Measurements from ENCODE around the gene RGP1. TPM values are rescaled to one million over a fixed set of nuclear protein-coding genes. Genes with fewer than 3 reads are reported as not detected.

Gene RGP1
- total RNA-seq, 2 donors from 2014 or later: 19.4 to 30.3 TPM

DNA sequence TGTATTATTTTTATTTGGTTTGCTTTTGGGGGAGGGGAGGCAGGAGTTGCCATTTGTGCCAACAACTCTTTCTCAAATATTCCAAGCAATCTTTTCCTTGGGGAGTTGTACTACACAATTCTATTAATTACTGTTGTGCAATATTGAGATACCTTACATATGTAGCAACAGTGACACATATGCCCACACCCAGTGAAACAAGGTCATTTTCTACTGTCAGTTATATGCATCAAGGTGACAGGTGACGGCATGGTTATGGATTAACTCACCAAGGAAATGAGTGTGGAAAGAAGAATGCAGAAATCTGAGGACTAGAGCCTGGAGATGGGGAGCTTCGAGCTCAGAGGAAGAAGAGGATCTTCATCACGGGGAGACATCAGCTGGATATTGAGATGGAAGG lies 22.9 kb downstream of the RGP1 start:
- Histone ChIP-seq H3K27ac (peak overlapping the region; percentile 22 to 36), H3K4me3 (no peak overlapping the region), H3K9me3 (no peaks in the 10 kb centered on the region), H3K4me1 (replicated peaks) (peaks cover 21% of the 10 kb centered on the region), H3K36me3 (no peaks in the 10 kb centered on the region), H3K27me3 (replicated peaks; ENCODE audit: insufficient read depth) (no peaks in the 10 kb centered on the region)
- no peak for DNase-seq (ENCODE audit: low spot score)
- intact Hi-C loops (cut with DNase I): no loop called here
- TF ChIP-seq POLR2AphosphoS5 (IDR thresholded peaks at IDR 0.05): no peak
- TF ChIP-seq, protein P1, sequence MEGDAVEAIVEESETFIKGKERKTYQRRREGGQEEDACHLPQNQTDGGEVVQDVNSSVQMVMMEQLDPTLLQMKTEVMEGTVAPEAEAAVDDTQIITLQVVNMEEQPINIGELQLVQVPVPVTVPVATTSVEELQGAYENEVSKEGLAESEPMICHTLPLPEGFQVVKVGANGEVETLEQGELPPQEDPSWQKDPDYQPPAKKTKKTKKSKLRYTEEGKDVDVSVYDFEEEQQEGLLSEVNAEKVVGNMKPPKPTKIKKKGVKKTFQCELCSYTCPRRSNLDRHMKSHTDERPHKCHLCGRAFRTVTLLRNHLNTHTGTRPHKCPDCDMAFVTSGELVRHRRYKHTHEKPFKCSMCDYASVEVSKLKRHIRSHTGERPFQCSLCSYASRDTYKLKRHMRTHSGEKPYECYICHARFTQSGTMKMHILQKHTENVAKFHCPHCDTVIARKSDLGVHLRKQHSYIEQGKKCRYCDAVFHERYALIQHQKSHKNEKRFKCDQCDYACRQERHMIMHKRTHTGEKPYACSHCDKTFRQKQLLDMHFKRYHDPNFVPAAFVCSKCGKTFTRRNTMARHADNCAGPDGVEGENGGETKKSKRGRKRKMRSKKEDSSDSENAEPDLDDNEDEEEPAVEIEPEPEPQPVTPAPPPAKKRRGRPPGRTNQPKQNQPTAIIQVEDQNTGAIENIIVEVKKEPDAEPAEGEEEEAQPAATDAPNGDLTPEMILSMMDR (IDR thresholded peaks at IDR 0.05): no peak
- no peak for TF ChIP-seq POLR2A (IDR thresholded peaks at IDR 0.05)
- 58% methylated on average over 3 of the region's 3 CpGs for WGBS

DNA sequence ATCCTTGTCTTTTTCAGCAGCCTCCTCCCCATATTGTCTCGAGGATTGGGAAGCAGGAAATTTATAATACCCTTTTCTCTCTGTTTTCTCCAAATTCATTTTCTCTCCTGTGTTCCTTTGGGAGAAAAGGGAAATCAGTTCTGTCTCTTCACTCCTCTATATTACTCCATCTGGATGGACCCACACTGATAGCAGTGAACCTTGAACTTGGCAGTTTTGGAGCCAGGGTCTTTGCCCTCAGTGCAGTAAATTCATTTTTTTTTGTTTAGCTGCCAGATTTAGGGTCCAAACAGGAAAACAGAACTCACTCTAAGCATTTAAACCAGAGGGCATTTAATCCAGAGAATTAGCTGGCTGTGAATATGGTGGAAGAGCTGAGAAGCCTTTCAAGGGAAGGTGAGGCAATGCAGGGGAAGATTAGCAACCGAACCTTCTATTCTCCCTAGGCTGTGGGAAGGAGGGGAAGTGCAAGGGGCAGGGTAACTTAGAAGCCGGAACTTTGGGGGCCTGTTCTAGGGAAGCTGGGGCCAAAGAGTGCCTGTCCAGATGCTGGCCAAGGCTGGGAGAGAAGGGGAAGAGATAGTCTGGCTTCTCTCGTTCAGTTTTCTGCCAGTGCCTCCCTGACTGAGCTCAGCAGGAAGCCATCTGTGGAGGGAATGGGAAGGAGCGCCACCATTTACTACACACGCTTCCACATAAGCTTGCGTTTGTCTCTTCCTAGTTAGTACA lies 26.0 kb downstream of the RGP1 start:
- H3K4me1 ChIP-seq (replicated peaks): peaks cover 21% of the 10 kb centered on the region
- intact Hi-C loops (cut with DNase I): no loop called here
- H3K36me3 ChIP-seq: no peaks in the 10 kb centered on the region
- 81% methylated on average over 7 of the region's 7 CpGs for WGBS
- no peak overlapping the region for H3K27ac ChIP-seq
- no peaks in the 10 kb centered on the region for H3K27me3 ChIP-seq (replicated peaks; ENCODE audit: insufficient read depth)
- TF ChIP-seq POLR2AphosphoS5 (IDR thresholded peaks at IDR 0.05) (no peak), POLR2A (IDR thresholded peaks at IDR 0.05) (no peak)
- TF ChIP-seq, protein P1 (IDR thresholded peaks at IDR 0.05): no peak
- no peak for DNase-seq (ENCODE audit: low spot score)
- H3K9me3 ChIP-seq: no peaks in the 10 kb centered on the region
- no peak overlapping the region for H3K4me3 ChIP-seq

GRCh38 chr9:35776018-35776417 lies 26.9 kb downstream of the RGP1 start:
- no peak overlapping the region for H3K27ac ChIP-seq

GRCh38 chr9:35778496-35778895 lies 29.4 kb downstream of the RGP1 start:
- H3K9me3 ChIP-seq: no peaks in the 10 kb centered on the region
- WGBS: 78% methylated on average over 3 of the region's 3 CpGs
- TF ChIP-seq, protein P1 (IDR thresholded peaks at IDR 0.05): no peak
- TF ChIP-seq POLR2AphosphoS5 (IDR thresholded peaks at IDR 0.05) (no peak), POLR2A (IDR thresholded peaks at IDR 0.05) (no peak)

More at GRCh38 chr9:35776018-35776417, 26.9 kb downstream of the RGP1 start:
- intact Hi-C loops (cut with DNase I): no loop called here
- H3K36me3 ChIP-seq: no peaks in the 10 kb centered on the region
- H3K27me3 ChIP-seq (replicated peaks; ENCODE audit: insufficient read depth): no peaks in the 10 kb centered on the region
- H3K9me3 ChIP-seq: no peaks in the 10 kb centered on the region
- no peak overlapping the region for H3K4me3 ChIP-seq
- 79% methylated on average over 4 of the region's 4 CpGs for WGBS
- no peak for DNase-seq (ENCODE audit: low spot score)
- TF ChIP-seq POLR2AphosphoS5 (IDR thresholded peaks at IDR 0.05): no peak
- TF ChIP-seq, protein P1 (IDR thresholded peaks at IDR 0.05): no peak
- TF ChIP-seq POLR2A (IDR thresholded peaks at IDR 0.05): no peak
- peaks cover 12% of the 10 kb centered on the region for H3K4me1 ChIP-seq (replicated peaks)

GRCh38 chr9:35781066-35781465 lies 32.0 kb downstream of the RGP1 start:
- Histone ChIP-seq H3K36me3 (no peaks in the 10 kb centered on the region), H3K27me3 (replicated peaks; ENCODE audit: insufficient read depth) (no peaks in the 10 kb centered on the region), H3K4me3 (no peak overlapping the region), H3K27ac (no peak overlapping the region), H3K9me3 (no peaks in the 10 kb centered on the region), H3K4me1 (replicated peaks) (no peaks in the 10 kb centered on the region)
- intact Hi-C loops (cut with DNase I): no loop called here
- WGBS: 85% methylated on average over 2 of the region's 2 CpGs
- DNase-seq (ENCODE audit: low spot score): no peak
- TF ChIP-seq POLR2AphosphoS5 (IDR thresholded peaks at IDR 0.05): no peak
- TF ChIP-seq, protein P1 (IDR thresholded peaks at IDR 0.05): no peak
- TF ChIP-seq POLR2A (IDR thresholded peaks at IDR 0.05): no peak

More at GRCh38 chr9:35778496-35778895, 29.4 kb downstream of the RGP1 start:
- Histone ChIP-seq H3K4me1 (replicated peaks) (no peaks in the 10 kb centered on the region), H3K27ac (no peak overlapping the region), H3K27me3 (replicated peaks; ENCODE audit: insufficient read depth) (no peaks in the 10 kb centered on the region), H3K36me3 (no peaks in the 10 kb centered on the region), H3K4me3 (no peak overlapping the region)
- DNase-seq (ENCODE audit: low spot score): no peak
- intact Hi-C loops (cut with DNase I): no loop called here

Data from prostate gland (tissue), 2 donors.